Astrocyte (in vitro differentiated cells and primary cell): ENCODE measurements around the gene SLC12A8.

Experiments used
- EZH2 ChIP-seq: IDR thresholded peaks from 2 replicates; pipeline ENCODE4 v1.6.1; 2012; ENCODE audit warnings: mild to moderate bottlenecking, low read length, inconsistent platforms; ENCODE audit not compliant: insufficient read depth
- TF ChIP-seq, protein P1 (sequence below): IDR thresholded peaks from 2 replicates; pipeline ENCODE4 v1.5.1; 2011; ENCODE audit warnings: low read depth, mild to moderate bottlenecking, inconsistent platforms, low read length, moderate library complexity; ENCODE audit not compliant: insufficient read depth

GRCh38 chr3:125119752-125120378, 92.7 kb downstream of the SLC12A8 start:
- TF ChIP-seq EZH2 = no peak
- TF ChIP-seq, protein P1, sequence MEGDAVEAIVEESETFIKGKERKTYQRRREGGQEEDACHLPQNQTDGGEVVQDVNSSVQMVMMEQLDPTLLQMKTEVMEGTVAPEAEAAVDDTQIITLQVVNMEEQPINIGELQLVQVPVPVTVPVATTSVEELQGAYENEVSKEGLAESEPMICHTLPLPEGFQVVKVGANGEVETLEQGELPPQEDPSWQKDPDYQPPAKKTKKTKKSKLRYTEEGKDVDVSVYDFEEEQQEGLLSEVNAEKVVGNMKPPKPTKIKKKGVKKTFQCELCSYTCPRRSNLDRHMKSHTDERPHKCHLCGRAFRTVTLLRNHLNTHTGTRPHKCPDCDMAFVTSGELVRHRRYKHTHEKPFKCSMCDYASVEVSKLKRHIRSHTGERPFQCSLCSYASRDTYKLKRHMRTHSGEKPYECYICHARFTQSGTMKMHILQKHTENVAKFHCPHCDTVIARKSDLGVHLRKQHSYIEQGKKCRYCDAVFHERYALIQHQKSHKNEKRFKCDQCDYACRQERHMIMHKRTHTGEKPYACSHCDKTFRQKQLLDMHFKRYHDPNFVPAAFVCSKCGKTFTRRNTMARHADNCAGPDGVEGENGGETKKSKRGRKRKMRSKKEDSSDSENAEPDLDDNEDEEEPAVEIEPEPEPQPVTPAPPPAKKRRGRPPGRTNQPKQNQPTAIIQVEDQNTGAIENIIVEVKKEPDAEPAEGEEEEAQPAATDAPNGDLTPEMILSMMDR = no peak
